RWPE2 (cell line): Measurements from ENCODE around the gene RREB1.

Source experiments
- ATAC-seq: fragments of 200-7000 bp; cut with Tn5 transposase; 3 replicates; pipeline ENCODE4 v1.9.1; 2021; ENCODE audit warnings: low read depth
- DNase-seq: peaks from one replicate; pipeline ENCODE4 v3.0.0-alpha.2; 2020; ENCODE audit warnings: low spot score
- H3K27ac ChIP-seq: fragments of 450-650 bp; 2 replicates; pipeline ENCODE4 v1.5.1; 2017; ENCODE audit warnings: mild to moderate bottlenecking; ENCODE audit not compliant: poor library complexity, severe bottlenecking
- H3K27me3 ChIP-seq: fragments of 250-450 bp; sonication (Bioruptor Pico); 2 replicates; pipeline ENCODE4 v1.5.1; 2021; ENCODE audit warnings: mild to moderate bottlenecking, moderate library complexity; ENCODE audit not compliant: insufficient read depth, poor library complexity, severe bottlenecking
- H3K36me3 ChIP-seq: fragments of 250-450 bp; sonication (Bioruptor Pico); 2 replicates; pipeline ENCODE4 v1.5.1; 2020; ENCODE audit warnings: low read depth, mild to moderate bottlenecking, moderate library complexity
- H3K4me1 ChIP-seq: fragments of 250-450 bp; sonication (Bioruptor Pico); 2 replicates; pipeline ENCODE4 v1.5.1; 2021; ENCODE audit warnings: mild to moderate bottlenecking, moderate library complexity; ENCODE audit not compliant: insufficient read depth, poor library complexity, severe bottlenecking
- H3K4me3 ChIP-seq: fragments of 250-450 bp; sonication (Bioruptor Pico); 2 replicates; pipeline ENCODE4 v1.5.1; 2021; ENCODE audit warnings: mild to moderate bottlenecking, moderate library complexity; ENCODE audit not compliant: severe bottlenecking
- H3K9me3 ChIP-seq: fragments of 250-450 bp; sonication (Bioruptor Pico); 2 replicates; pipeline ENCODE4 v1.5.1; 2021; ENCODE audit warnings: mild to moderate bottlenecking, moderate library complexity; ENCODE audit not compliant: severe bottlenecking
- CTCF ChIP-seq: fragments of 450-650 bp; IDR thresholded peaks from one replicate; pipeline ENCODE4 v1.5.1; 2017; ENCODE audit warnings: mild to moderate bottlenecking, moderate library complexity; ENCODE audit not compliant: poor library complexity, severe bottlenecking

RREB1 gene

GRCh38 chr6:7285416-7285815 lies 177.7 kb downstream of the RREB1 start:
- H3K36me3 ChIP-seq: peaks cover 52% of the 10 kb centered on the region
- no peaks in the 10 kb centered on the region for H3K9me3 ChIP-seq
- DNase-seq: no peak
- H3K4me1 ChIP-seq: no peaks in the 10 kb centered on the region
- no peak for TF ChIP-seq CTCF
- no peak overlapping the region for H3K27ac ChIP-seq
- no peak for ATAC-seq
- no peak overlapping the region for H3K4me3 ChIP-seq
- H3K27me3 ChIP-seq: no peaks in the 10 kb centered on the region

- Histone ChIP-seq H3K27ac (no peak overlapping the region), H3K36me3 (peaks cover 97% of the 10 kb centered on the region), H3K4me1 (no peaks in the 10 kb centered on the region), H3K27me3 (no peaks in the 10 kb centered on the region), H3K9me3 (no peaks in the 10 kb centered on the region), H3K4me3 (no peak overlapping the region)
- DNase-seq (no peak), ATAC-seq (no peak)
- TF ChIP-seq CTCF: no peak
Observed at GRCh38 chr6:7290079-7290478, 182.3 kb downstream of the RREB1 start.

- ATAC-seq: no peak
- Histone ChIP-seq H3K9me3 (no peaks in the 10 kb centered on the region), H3K27me3 (no peaks in the 10 kb centered on the region), H3K27ac (no peak overlapping the region), H3K36me3 (peaks cover 99% of the 10 kb centered on the region), H3K4me3 (no peak overlapping the region), H3K4me1 (no peaks in the 10 kb centered on the region)
- no peak for TF ChIP-seq CTCF
- DNase-seq: no peak
Observed at GRCh38 chr6:7292596-7293255, 185.0 kb downstream of the RREB1 start.

GRCh38 chr6:7295916-7296315 lies 188.2 kb downstream of the RREB1 start:
- no peak for DNase-seq
- Histone ChIP-seq H3K4me3 (no peak overlapping the region), H3K4me1 (no peaks in the 10 kb centered on the region), H3K27me3 (no peaks in the 10 kb centered on the region), H3K9me3 (no peaks in the 10 kb centered on the region), H3K27ac (no peak overlapping the region), H3K36me3 (peaks cover 99% of the 10 kb centered on the region)
- no peak for TF ChIP-seq CTCF
- no peak for ATAC-seq

- no peak for ATAC-seq
- H3K27me3 ChIP-seq: no peaks in the 10 kb centered on the region
- no peak for TF ChIP-seq CTCF
- no peak overlapping the region for H3K4me3 ChIP-seq
- H3K4me1 ChIP-seq: no peaks in the 10 kb centered on the region
- no peak overlapping the region for H3K27ac ChIP-seq
- H3K9me3 ChIP-seq: no peaks in the 10 kb centered on the region
- peaks cover 99% of the 10 kb centered on the region for H3K36me3 ChIP-seq
- DNase-seq: no peak
Observed at GRCh38 chr6:7296602-7297001, 188.8 kb downstream of the RREB1 start.
